Stimulated activated CD8-positive, alpha-beta memory T cell treated with anti-CD3 and anti-CD28 coated beads, Interleukin-12 subunit alpha, Interleukin-12 subunit beta, amount 100 ng/mL, for 1 hour (primary cell): Measurements from ENCODE around the gene FAF1.
"Not testable (repeated sequence)": the region's sequence is repeated elsewhere in the genome, so short reads cannot be mapped to it uniquely, and the experiment has no call there.

Experiments
- DNase-seq: peaks from one replicate; pipeline ENCODE4 v3.0.0-alpha.2; 2020; ENCODE audit warnings: low read depth

Gene FAF1

DNA sequence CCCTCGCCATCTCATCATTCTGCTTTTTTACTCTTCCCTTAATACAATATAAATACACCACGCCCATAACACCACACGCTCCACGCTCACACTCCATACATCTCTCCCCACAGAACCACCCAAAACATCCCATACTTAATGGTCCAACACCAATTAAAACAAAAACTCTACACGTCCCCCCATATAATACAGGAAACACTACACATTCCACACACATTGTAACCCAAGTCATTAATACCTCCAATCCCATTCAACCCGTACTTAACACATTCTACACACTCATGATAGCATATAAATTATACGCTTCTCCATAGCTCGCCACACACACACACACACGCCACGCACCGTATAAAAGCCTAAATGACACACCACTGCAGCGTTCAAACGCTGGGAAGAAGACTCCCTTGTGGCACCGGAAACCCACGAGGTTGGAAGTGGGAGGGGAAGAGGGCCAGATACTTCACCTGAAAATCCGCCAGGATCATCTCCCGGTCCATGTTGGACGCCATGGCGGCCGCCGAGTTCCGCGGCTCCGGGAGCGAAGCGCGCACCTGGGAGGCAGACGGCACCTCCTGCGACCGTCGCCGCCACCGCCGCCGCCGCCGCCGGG is 659 bp downstream of the FAF1 start:
- no peak for DNase-seq

DNA sequence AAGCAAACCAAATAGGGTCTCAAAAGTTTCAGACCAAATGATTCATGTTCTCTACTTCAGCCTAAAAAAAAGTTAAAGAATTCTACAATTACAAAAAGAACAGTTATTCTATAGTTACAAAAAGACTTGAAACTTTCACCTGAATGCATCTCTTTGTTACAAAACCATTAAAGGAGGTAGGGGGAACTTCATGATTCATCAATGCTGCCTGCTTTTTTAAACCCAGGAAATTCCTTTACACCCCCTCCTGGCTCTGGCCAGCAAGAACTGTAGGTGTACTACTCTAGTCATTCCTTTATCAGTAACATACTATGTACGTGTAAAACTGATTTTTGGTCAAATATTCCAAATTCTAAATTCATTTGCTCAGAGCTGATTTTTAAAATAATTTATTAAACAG is 5.0 kb downstream of the FAF1 start:
- DNase-seq: no peak

DNA sequence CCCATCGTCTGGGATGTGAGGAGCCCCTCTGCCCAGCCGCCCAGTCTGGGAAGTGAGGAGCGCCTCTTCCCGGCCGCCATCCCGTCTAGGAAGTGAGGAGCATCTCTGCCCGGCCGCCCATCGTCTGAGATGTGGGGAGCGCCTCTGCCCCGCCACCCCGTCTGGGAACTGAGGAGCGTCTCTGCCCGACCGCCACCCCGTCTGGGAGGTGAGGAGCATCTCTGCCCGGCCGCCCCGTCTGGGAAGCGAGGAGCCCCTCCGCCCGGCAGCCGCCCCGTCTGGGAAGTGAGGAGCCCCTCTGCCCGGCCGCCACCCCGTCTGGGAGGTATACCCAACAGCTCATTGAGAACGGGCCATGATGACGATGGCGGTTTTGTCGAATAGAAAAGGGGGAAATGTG is 7.5 kb downstream of the FAF1 start:
- DNase-seq: not testable (repeated sequence)

DNA sequence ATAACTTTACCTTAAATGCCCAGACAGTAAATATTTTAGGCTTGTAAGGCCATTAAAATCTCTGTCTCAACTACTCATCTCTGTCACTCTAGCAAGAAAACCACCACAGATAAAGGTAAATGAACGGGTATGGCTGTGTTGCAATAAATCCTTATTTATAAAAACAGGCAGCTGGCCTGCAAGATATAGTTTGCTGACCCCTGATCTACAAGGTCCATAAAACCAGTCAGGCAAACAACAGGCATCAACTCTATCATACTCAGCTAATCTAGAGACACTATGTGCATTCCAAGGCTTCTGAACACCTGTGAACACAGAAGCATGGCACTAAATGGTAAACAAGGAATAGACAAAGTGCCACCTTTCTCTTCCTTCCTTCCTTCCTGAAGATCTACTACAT is 9.7 kb downstream of the FAF1 start:
- no peak for DNase-seq

DNA sequence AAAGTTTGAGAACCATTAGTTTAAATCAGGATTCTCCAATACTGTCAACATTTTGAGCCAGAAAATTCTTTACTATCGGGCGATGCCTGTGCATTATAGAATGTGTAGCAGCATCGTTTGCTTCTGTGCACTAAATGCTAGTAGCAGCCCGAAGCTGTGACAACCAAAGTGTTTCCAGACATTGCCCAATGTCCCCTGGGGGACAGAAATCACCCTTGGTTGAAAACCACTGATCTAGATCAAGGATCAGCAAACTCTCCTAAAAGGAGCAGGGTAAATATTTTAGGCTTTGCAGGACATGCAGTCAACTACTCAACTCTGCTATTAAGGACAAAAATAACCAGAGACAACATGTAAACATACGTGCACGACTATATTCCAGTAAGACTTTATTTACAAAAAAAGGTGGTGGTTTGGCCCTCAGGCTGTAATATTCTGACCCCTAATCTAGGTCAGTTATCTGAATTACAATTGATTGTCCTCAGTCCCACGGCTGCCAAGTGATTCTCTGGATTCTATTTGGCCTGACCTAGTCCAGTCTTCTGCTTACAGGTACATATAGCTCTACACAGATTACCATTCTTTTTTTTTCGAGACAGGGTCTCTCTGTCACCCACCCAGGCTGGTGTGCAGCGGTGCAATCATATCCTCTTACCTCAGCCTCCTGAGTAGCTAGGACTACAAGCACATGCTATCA is 10.6 kb downstream of the FAF1 start:
- no peak for DNase-seq

DNA sequence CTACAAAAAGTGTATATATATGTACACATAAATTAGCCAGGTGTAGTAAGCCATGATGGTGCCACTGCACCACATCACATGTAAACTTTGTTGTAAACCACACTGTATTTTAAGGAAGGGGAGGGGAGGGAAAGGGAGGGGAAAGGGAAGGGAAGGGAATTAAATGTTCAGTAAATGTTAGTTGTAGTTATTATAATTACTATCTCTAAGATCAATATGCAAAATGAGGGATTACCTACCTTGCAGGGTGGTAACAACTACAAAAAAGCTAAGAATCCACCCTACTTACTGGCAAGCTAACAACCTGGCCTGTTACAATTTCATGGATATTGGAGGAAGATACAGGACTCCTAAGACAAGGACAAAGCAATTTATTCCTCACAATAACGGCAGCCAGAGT is 17.7 kb downstream of the FAF1 start:
- DNase-seq: no peak

DNA sequence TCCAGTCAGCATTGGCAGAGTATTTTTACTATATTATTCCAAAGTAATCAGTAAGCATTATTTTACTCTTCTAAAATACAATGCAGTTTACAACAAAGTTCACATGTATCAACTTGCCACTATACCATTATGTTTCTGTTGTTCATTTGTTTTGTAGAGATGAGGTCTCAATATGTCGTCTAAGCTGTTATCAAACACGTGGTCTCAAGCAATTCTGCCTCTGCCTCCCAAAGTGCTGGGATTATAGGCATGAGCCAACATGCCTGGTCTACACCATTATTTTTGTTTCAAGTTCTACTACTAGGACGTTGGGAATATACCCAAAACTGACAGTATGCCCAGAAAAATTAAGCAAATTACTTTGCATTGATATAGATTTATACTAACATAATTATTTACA is 19.8 kb downstream of the FAF1 start:
- DNase-seq: no peak

DNA sequence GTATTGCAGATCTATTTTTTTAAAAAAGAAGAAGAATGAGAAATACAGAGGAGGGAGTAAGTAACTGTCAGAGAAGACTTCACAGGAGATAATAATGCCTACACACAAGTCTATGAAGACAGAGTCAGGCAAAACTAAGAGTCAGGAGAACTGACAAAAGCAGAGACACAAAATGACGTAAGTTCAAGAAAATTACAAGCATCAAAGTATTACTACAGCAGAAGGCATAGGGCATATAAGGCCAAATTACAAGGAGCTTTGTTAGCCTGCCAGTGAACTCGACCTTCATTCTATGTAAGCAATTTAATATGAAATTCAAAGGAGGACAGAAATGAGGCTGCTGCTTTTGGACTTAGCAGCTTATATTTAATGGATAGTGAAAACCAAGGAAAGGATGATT is 23.7 kb downstream of the FAF1 start:
- no peak for DNase-seq

DNA sequence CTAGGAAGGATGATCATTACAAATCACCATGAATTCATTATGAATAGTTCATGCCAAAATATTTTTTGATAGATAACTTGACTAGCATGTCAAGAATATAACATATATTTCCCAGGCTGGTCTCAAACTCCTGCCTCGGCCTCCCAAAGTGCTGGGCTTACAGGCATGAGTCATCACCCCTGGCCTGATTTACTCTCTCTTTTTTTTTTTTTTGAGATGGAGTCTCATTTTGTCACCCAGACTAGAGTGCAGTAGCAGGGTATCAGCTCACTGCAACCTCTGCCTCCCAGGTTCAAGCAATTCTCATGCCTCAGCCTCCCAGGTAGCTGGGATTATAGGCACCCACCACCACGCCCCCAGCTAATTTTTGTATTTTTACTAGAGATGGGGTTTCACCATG is 24.8 kb downstream of the FAF1 start:
- not testable (repeated sequence) for DNase-seq

DNA sequence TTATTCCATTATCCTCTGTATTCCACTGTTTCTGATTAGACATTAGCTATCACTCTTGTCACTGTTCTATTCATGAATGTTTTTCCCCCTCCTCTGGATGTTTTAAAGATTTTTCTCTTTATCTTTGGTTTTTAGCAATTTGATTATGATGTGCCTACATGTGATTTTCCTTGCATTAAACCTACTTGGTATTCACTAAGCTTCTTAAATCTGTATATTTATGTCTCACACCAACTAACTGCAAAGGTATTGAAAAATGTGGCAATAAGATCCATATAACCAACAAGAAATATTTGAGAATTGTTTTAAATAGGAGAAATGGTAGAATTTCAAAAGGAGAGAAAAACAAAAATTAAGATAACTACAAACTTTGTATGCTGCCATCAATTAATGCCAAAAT is 25.2 kb downstream of the FAF1 start:
- no peak for DNase-seq

DNA sequence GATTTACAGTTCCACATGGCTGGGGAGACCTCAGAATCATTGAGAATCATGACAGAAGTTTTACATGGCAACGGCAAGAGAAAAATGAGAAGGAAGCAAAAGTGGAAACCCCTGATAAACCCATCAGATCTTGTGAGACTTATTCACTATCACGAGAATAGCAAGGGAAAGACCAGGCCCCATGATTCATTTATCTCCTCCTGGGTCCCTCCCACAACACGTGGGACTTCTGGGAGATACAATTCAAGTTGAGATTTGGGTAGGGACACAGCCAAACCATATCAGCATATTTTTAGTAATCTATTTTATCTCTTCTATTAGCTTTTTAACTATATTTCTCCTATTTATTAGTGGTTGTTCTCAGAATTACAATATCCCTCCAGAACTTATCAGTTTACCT is 26.3 kb downstream of the FAF1 start:
- not testable (repeated sequence) for DNase-seq

DNA sequence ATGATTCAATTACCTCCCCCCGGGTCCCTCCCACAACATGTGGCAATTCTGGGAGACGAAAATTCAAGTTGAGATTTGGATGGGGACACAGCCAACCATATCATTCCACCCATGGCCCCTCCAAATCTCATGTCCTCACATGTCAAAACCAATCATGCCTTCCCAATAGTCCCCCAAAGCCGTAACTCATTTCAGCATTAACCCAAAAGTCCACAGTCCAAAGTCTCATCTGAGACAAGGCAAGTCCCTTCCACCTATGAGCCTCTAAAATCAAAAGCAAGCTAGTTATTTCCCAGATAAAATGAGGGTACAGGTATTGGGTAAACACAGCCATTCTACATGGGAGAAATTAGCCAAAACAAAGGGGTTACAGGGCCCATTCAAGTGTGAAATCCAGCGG is 28.0 kb downstream of the FAF1 start:
- not testable (repeated sequence) for DNase-seq

DNA sequence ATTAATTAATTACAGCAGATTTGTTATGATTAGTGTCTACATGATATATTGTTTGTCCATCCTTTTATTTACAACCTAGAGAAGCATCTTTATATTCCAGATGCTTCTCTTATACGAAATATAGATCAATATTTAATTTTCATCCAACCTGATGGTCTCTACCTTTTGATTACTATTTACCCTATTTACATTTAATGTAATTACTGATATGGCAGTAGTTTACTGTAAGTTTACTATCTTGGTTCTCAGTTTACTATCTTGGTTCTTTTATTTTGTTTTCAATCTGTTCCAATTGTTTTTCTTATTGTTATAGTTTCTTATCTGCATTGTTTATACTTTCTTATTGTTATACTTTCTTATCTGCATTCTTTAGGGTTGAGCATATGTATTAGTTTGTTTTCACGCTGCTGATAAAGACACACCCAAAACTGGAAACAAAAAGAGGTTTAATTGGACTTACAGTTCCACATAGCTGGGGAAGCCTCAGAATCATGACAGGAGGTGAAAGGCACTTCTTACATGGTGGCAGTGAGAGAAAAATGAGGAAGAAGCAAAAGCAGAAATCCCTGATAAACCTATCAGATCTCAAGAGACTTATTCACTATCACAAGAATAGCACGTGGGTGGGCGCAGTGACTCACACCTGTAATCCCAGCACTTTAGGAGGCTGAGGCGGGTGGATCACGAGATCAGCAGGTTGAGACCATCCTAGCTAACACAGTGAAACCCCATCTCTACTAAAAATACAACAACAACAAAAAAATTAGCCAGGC is 28.9 kb downstream of the FAF1 start:
- DNase-seq: no peak

DNA sequence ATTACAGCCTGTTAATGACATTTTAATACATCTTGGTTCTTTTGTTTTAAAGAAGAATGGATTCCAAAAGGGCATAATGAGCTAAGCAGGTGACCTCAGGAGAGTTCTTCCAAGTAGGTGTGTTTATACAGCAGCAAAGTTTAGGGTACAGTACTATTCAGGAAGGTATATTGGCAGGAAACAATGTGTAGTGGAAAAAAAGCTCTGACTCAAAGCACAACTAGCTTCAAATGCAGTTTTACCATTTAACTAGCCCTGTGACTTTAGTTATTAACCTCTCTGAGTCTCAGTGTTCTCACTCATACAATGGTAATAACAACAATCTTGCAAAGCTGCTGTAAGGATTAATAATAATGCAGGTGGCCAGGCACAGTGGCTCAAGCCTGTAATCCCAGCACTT is 29.9 kb downstream of the FAF1 start:
- no peak for DNase-seq

DNA sequence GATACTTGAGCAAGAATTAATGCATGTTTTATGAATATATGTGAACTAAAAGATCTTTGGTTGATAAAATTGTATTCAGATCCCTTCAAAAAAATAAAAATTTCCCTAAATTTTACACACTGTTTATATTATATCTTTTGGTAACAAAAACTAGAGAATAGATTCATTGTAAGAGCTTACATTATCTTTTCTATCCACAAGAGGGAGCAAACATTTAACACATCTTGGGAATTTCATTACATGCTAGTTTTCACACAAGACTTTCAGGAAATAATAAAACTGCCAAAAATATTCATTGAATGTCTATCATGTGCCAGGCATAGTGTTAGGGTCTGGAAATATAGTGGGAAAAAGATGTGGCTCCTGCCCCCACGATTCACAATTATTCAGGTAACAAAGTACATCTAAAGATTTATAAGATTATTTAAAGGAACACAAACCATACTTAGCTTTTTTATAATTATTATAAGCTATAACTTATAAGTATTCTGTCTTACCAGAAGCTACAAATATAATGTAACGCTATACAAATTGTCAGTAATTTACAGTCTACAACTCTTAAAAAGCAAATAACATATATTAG is 30.6 kb downstream of the FAF1 start:
- DNase-seq: no peak

DNA sequence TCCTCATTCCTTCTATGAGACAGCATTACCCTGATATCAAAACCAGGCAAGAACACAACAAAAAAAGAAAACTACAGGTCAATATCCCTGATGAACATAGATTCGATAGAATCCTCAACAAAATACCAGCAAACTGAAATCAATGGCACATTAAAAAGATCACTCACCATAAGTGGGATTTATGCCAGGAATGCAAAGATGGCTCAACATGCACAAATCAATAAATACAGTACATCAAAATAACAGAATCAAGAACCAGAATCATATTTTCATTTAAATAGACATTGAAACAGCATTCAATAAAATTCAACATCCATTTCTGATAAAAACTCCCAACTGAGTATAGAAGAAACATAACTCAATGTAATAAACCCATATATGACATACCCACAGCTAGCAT is 36.5 kb downstream of the FAF1 start:
- DNase-seq: no peak

DNA sequence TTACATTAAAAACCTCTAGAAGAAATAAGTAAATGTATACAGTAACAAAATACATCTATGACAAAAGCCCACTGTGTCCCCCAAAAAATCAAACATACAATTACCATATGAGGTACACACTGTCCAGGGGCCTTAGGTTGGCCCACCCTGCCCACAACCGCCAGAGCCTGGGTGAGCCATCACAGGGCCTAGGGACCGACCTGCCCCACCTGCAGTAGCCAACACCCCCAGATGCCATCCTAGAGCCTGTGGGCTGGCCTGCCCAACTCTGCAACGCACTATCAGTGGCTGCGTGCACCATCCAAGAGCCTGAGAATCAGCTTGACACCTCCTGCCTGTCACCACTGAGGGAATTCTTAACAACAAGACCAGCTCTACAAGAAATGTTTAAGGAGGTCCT is 39.0 kb downstream of the FAF1 start:
- DNase-seq: no peak

DNA sequence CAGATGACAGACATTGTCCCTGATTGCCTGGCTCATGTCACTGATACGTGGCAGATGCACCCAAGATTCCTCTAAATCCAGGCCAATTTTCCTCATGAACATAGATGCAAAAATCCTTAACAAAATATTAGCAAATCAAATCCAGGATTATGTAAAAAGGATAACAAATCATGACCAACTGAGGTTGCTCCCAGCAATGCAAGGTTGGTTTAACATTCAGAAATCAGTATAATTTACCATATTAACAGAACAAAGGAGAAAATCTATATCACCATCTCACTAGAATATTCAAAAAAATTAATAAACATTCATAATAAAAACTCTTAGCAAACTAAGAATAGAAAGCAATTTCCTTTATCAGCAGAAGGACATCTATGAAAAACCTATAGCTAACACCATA is 39.7 kb downstream of the FAF1 start:
- no peak for DNase-seq

DNA sequence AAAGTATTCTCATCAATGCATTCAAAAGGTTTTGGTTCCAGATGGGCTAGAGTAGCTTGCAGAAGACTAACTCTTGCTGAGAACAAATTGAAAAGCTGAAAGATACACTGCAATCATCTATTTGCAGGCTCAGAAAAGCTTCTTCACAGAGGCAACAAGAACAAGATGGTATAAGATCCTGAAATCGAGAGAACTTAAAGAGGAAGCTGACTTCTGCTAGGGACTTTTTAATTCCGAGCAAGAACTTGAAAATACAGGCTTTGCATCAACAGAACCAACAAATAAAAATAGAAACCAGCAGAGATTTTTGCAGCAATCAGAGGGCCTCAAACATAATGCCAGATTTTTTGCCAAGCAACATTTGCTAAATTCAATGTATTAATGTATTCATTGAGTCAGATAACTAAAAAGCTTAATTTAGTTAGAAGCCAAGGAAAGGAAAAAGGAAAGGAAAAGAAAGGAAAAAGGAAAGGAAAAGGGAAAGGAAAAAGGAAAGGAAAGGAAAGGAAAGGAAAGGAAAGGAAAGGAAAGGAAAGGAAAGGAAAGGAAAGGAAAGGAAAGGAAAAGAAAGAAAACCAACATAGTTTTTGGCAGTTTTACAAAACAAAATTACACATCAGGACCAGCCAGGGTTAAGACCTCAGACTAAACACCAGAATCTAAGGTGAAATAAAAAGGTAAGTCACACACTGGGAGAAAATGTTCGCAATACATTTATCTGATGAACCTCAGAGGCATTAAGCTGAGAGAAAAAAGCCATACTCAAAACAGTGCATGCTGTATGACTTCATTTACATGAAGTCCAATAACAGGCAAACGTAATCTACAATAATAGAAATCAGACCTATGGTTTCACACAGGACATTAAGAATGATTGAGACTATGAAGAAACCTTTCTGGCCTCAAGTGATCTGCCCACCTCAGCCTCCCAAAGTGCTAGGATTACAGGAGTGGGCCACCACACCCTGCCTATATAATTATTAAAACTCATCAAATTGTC is 42.6 kb downstream of the FAF1 start:
- no peak for DNase-seq

DNA sequence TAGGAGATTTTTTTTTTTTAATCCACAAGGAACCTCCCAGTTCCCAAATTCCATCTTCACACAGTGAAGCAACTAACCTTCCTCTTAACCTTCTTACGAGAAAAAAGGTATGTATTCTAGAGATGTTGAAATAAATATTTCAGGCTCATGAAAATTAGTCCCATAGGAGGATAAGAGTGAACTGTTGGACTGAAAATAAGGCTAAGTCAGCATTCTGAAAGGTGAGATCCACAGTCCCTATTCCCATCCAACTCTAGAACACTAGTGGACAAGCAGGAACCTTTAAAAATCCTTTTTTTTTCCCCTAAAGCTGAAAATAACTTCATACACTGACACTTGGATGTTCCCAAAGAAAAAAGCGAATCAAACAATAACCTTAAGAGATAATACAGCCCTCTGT is 44.4 kb downstream of the FAF1 start:
- DNase-seq: no peak

DNA sequence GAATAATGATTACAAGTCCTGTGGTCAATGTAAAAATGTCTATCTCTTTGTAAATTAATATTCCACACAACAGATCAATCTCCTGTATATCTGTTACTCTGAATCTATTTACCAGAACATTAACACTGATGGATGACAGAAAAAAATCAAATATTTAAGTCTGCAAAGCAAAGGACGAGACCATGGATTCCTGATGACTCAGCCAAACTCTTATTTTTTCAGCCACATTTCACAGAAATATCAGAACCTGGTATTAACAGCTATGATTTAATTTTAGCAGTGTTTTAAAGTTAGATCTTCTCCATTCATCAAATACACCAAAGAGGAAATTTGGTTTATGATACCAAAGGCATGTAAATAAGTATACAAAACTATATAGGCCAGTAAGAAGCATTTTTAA is 46.1 kb downstream of the FAF1 start:
- DNase-seq: no peak

DNA sequence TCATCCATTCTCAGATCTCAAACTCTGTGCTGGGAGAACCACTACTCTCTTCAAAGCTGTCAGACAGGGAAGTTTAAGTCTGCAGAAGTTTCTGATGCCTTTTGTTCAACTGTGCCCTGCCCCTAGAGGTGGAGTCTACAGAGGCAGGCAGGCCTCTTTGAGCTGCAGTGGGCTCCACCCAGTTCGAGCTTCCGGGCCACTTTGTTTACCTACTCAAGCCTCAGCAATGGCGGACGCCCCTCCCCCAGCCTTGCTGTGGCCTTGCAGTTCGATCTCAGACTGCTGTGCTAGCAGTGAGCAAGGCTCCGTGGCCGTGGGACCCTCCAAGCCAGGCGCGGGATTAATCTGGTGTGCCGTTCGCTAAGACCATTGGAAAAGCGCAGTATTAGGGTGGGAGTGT is 49.7 kb downstream of the FAF1 start:
- not testable (repeated sequence) for DNase-seq
